Loucy (cell line): ENCODE measurements around the gene MEST.

Experiments
- CTCF ChIP-seq: fragments of 200-600 bp; sonication (generic); conservative IDR thresholded peaks from 2 replicates; pipeline ENCODE4 v1.5.1; 2014; ENCODE audit warnings: mild to moderate bottlenecking, antibody characterized with exemption, low read length
- EZH2phosphoT487 ChIP-seq: fragments of 200-600 bp; IDR thresholded peaks from 2 replicates; pipeline ENCODE4 v1.6.1; 2018; ENCODE audit warnings: antibody characterized with exemption, mild to moderate bottlenecking, moderate library complexity, borderline replicate concordance

- TF ChIP-seq CTCF (no peak), EZH2phosphoT487 (no peak)
Observed at GRCh38 chr7:130544356-130544755, 52.5 kb downstream of the MEST start.
